H9 (cell line): ENCODE measurements around the gene FRAT2. TPM values are rescaled to one million over a fixed set of nuclear protein-coding genes. Genes with fewer than 3 reads are reported as not detected.

Experiments
- DNase-seq: peaks from one replicate; pipeline ENCODE4 v3.0.0-alpha.2; 2017
- H2AFZ ChIP-seq: one replicate; pipeline ENCODE4 v1.6.1; 2013; ENCODE audit warnings: mild to moderate bottlenecking, low read length, control low read depth, moderate library complexity
- H2AK5ac ChIP-seq: 2 replicates; pipeline ENCODE4 v1.6.1; 2013; ENCODE audit warnings: low read length, control low read depth, mixed read lengths; ENCODE audit not compliant: insufficient read length
- H2BK120ac ChIP-seq: one replicate; pipeline ENCODE4 v1.6.1; 2013; ENCODE audit warnings: low read depth, mild to moderate bottlenecking, low read length, control low read depth, inconsistent platforms; ENCODE audit not compliant: poor library complexity, severe bottlenecking
- H2BK12ac ChIP-seq: 2 replicates; pipeline ENCODE4 v1.6.1; 2013; ENCODE audit warnings: low read length, control low read depth, mixed read lengths, low read depth; ENCODE audit not compliant: insufficient read length
- H2BK15ac ChIP-seq: 2 replicates; pipeline ENCODE4 v1.6.1; 2013; ENCODE audit warnings: low read depth, low read length, control low read depth
- H2BK20ac ChIP-seq: one replicate; pipeline ENCODE4 v1.6.1; 2013; ENCODE audit warnings: low read depth, mild to moderate bottlenecking, low read length, control low read depth, inconsistent platforms; ENCODE audit not compliant: poor library complexity, severe bottlenecking
- H2BK5ac ChIP-seq: 2 replicates; pipeline ENCODE4 v1.6.1; 2013; ENCODE audit warnings: low read length, control low read depth, mixed read lengths; ENCODE audit not compliant: insufficient read length
- H3K14ac ChIP-seq: 2 replicates; pipeline ENCODE4 v1.6.1; 2013; ENCODE audit warnings: low read length, control low read depth; ENCODE audit not compliant: insufficient read depth
- H3K18ac ChIP-seq: 2 replicates; pipeline ENCODE4 v1.6.1; 2013; ENCODE audit warnings: low read depth, mild to moderate bottlenecking, mixed read lengths, low read length, control low read depth; ENCODE audit not compliant: insufficient read length
- H3K23ac ChIP-seq: 2 replicates; pipeline ENCODE4 v1.6.1; 2013; ENCODE audit warnings: low read length, control low read depth, mixed read lengths, low read depth; ENCODE audit not compliant: insufficient read length
- H3K23me2 ChIP-seq: 2 replicates; pipeline ENCODE4 v1.6.1; 2013; ENCODE audit warnings: low read depth, mild to moderate bottlenecking, mixed read lengths, low read length, control low read depth; ENCODE audit not compliant: insufficient read length, poor library complexity, severe bottlenecking
- H3K27ac ChIP-seq: 2 replicates; pipeline ENCODE4 v1.5.1; 2013; ENCODE audit warnings: low read length, control low read depth, mixed read lengths, low read depth; ENCODE audit not compliant: insufficient read length
- H3K27me3 ChIP-seq: 2 replicates; pipeline ENCODE4 v1.6.1; 2013; ENCODE audit warnings: low read length, control low read depth, inconsistent platforms; ENCODE audit not compliant: insufficient read depth
- H3K4ac ChIP-seq: 2 replicates; pipeline ENCODE4 v1.6.1; 2013; ENCODE audit warnings: low read depth, mild to moderate bottlenecking, control low read depth, inconsistent platforms, low read length, moderate library complexity
- H3K4me1 ChIP-seq: 2 replicates; pipeline ENCODE4 v1.6.1; 2013; ENCODE audit warnings: low read length, control low read depth, inconsistent platforms; ENCODE audit not compliant: insufficient read depth
- H3K4me2 ChIP-seq: 2 replicates; pipeline ENCODE4 v1.6.1; 2013; ENCODE audit warnings: low read length, control low read depth, mixed read lengths; ENCODE audit not compliant: insufficient read length, insufficient read depth
- H3K56ac ChIP-seq: 2 replicates; pipeline ENCODE4 v1.6.1; 2013; ENCODE audit warnings: low read depth, mild to moderate bottlenecking, mixed read lengths, low read length, control low read depth; ENCODE audit not compliant: insufficient read length
- H3K79me1 ChIP-seq: 2 replicates; pipeline ENCODE4 v1.6.1; 2013; ENCODE audit warnings: low read depth, mild to moderate bottlenecking, moderate library complexity, low read length, control low read depth, inconsistent platforms; ENCODE audit not compliant: insufficient read depth, poor library complexity, severe bottlenecking
- H3K79me2 ChIP-seq: 2 replicates; pipeline ENCODE4 v1.6.1; 2013; ENCODE audit warnings: low read length, control low read depth, inconsistent platforms; ENCODE audit not compliant: insufficient read depth
- H3K9ac ChIP-seq: 2 replicates; pipeline ENCODE4 v1.6.1; 2013; ENCODE audit warnings: low read length, control low read depth, mixed read lengths; ENCODE audit not compliant: insufficient read length; ENCODE audit errors: extremely low read depth
- H3K9me3 ChIP-seq: one replicate; pipeline ENCODE4 v1.6.1; 2013; ENCODE audit warnings: low read depth, low read length, inconsistent platforms; ENCODE audit not compliant: control insufficient read depth
- H3T11ph ChIP-seq: one replicate; pipeline ENCODE4 v1.6.1; 2013; ENCODE audit warnings: mild to moderate bottlenecking, low read length, control low read depth, inconsistent platforms
- H4K20me1 ChIP-seq: one replicate; pipeline ENCODE4 v1.6.1; 2013; ENCODE audit not compliant: control insufficient read depth, insufficient read length, insufficient read depth
- H4K5ac ChIP-seq: 2 replicates; pipeline ENCODE4 v1.6.1; 2013; ENCODE audit warnings: low read depth, mild to moderate bottlenecking, mixed read lengths, low read length, control low read depth; ENCODE audit not compliant: insufficient read length
- H4K8ac ChIP-seq: replicated peaks from 2 replicates; pipeline ENCODE4 v1.6.1; 2013; ENCODE audit warnings: low read length, control low read depth, mixed read lengths, low read depth; ENCODE audit not compliant: insufficient read length
- H4K91ac ChIP-seq: 2 replicates; pipeline ENCODE4 v1.6.1; 2013; ENCODE audit warnings: low read depth, mild to moderate bottlenecking, moderate library complexity, mixed read lengths, low read length, control low read depth; ENCODE audit not compliant: insufficient read length
- H3K27ac Mint-ChIP-seq, 3 experiments: 2 replicates in 2 of 3; 3 replicates in 1 of 3; pipeline ENCODE4 v1.8.0; 2020 to 2021; ENCODE audit warnings: mixed read lengths in 3 of 3, mild to moderate bottlenecking in 1 of 3, moderate library complexity in 1 of 3
- H3K27me3 Mint-ChIP-seq: 2 replicates; pipeline ENCODE4 v1.8.0; 2021; ENCODE audit warnings: low read depth, mild to moderate bottlenecking, moderate library complexity, mixed read lengths
- H3K36me3 Mint-ChIP-seq, 3 experiments: 2 replicates in 2 of 3; 3 replicates in 1 of 3; pipeline ENCODE4 v1.8.0; 2020 to 2021; ENCODE audit warnings: low read depth in 3 of 3, mixed read lengths in 3 of 3; ENCODE audit not compliant: insufficient read depth in 1 of 3
- H3K4me1 Mint-ChIP-seq, 2 experiments: 2 replicates each; pipeline ENCODE4 v1.8.0; 2020; ENCODE audit warnings: mixed read lengths in 2 of 2
- H3K4me3 Mint-ChIP-seq, 2 experiments: 2 replicates in 1 of 2; 3 replicates in 1 of 2; pipeline ENCODE4 v1.8.0; 2020 to 2021; ENCODE audit warnings: mild to moderate bottlenecking in 2 of 2, mixed read lengths in 2 of 2, moderate library complexity in 1 of 2
- H3K9me3 Mint-ChIP-seq, 2 experiments: 2 replicates in 1 of 2; 3 replicates in 1 of 2; pipeline ENCODE4 v1.8.0; 2020; ENCODE audit warnings: mild to moderate bottlenecking in 2 of 2, mixed read lengths in 2 of 2, moderate library complexity in 1 of 2
- WGBS: extraction: QIAGEN DNeasy Blood & Tissue Kit; methylation state at CpG from one replicate; pipeline ENCODE4 v1.1.7; 2013; ENCODE audit warnings: missing lambda C conversion rate, low lambda C conversion rate, mixed read lengths; ENCODE audit not compliant: insufficient read length; ENCODE audit errors: extremely low coverage; 5-methylcytosine and 5-hydroxymethylcytosine counted together
- total RNA-seq: library from RNA; stranded (reverse); gene quantifications from 2 replicates; pipeline ENCODE4 v1.2.1, GENCODE V29; 2021
- TF ChIP-seq, protein P1 (sequence below): fragments of 200-600 bp; sonication (generic); conservative IDR thresholded peaks from 3 replicates; pipeline ENCODE4 v1.8.0; 2021; ENCODE audit warnings: antibody characterized with exemption, mild to moderate bottlenecking

Gene FRAT2
- total RNA-seq, 1 experiment from 2014 or later = 129 TPM

DNA sequence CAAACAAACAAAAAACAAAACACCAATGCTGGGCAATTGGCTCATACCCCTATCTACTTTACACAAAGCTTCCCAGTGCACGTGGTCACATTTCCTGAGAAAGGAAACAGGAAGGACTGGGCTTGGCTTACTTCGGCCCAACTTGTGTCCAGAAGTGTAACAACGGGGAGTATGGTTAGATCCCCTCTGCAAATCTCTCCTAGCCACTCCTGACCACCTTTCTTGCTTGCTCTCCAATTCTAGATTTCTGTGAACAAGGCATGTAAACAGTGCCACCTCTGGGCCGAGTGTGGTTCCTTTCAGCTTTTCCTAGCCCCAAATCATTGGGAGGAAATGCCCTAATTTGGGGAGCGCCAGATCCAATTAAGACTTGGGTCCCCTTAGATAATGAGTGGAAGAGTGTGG is 21.0 kb upstream of the FRAT2 start:
- H3K18ac ChIP-seq = no peak overlapping the region
- H4K20me1 ChIP-seq = no peaks in the 10 kb centered on the region
- no peak overlapping the region for H4K91ac ChIP-seq
- H3K9ac ChIP-seq = no peak overlapping the region
- no peak overlapping the region for H2AFZ ChIP-seq
- Mint-ChIP-seq H3K27ac (peak overlapping the region; percentile 70 to 94 (median 87); a peak in 4 of 7 replicates), H3K4me1 (peaks cover 5 to 7% of the 10 kb centered on the region in 2 experiments), H3K4me3 (no peak overlapping the region), H3K36me3 (peaks cover 15 to 76% (median 37%) of the 10 kb centered on the region in 3 experiments; a peak in 6 of 7 replicates), H3K27me3 (no peaks in the 10 kb centered on the region; the same call in 1 of the 2 replicates), H3K9me3 (no peaks in the 10 kb centered on the region)
- H2BK5ac ChIP-seq = no peak overlapping the region
- H2BK12ac ChIP-seq = no peak overlapping the region
- no peaks in the 10 kb centered on the region for H3K79me1 ChIP-seq
- H3K27ac ChIP-seq = no peak overlapping the region
- H3K79me2 ChIP-seq = no peaks in the 10 kb centered on the region
- no peak overlapping the region for H2BK20ac ChIP-seq
- H3K23me2 ChIP-seq = no peaks in the 10 kb centered on the region
- no peaks in the 10 kb centered on the region for H3K9me3 ChIP-seq
- no peak overlapping the region for H3K23ac ChIP-seq
- no peak overlapping the region for H3K56ac ChIP-seq
- no peak overlapping the region for H4K8ac ChIP-seq
- no peaks in the 10 kb centered on the region for H3K4me1 ChIP-seq
- TF ChIP-seq, protein P1, sequence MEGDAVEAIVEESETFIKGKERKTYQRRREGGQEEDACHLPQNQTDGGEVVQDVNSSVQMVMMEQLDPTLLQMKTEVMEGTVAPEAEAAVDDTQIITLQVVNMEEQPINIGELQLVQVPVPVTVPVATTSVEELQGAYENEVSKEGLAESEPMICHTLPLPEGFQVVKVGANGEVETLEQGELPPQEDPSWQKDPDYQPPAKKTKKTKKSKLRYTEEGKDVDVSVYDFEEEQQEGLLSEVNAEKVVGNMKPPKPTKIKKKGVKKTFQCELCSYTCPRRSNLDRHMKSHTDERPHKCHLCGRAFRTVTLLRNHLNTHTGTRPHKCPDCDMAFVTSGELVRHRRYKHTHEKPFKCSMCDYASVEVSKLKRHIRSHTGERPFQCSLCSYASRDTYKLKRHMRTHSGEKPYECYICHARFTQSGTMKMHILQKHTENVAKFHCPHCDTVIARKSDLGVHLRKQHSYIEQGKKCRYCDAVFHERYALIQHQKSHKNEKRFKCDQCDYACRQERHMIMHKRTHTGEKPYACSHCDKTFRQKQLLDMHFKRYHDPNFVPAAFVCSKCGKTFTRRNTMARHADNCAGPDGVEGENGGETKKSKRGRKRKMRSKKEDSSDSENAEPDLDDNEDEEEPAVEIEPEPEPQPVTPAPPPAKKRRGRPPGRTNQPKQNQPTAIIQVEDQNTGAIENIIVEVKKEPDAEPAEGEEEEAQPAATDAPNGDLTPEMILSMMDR = peak; percentile 72
- H3T11ph ChIP-seq = no peak overlapping the region
- H2BK120ac ChIP-seq = no peak overlapping the region
- H2AK5ac ChIP-seq = no peak overlapping the region
- WGBS = no CpG with 5 or more reads among the region's 5 CpGs
- H3K4ac ChIP-seq = no peak overlapping the region
- H2BK15ac ChIP-seq = no peak overlapping the region
- no peak overlapping the region for H3K14ac ChIP-seq
- no peak overlapping the region for H4K5ac ChIP-seq
- no peak for DNase-seq
- no peaks in the 10 kb centered on the region; the same call in 1 of the 2 replicates for H3K27me3 ChIP-seq
- no peak overlapping the region for H3K4me2 ChIP-seq
